ENCODE measurements around the gene FAIM2.

- TF ChIP-seq CTCF (IDR thresholded peaks at IDR 0.05) (no peak), POLR2AphosphoS5 (IDR thresholded peaks at IDR 0.05) (peak in 1 of 4 donors; percentile 68)
Measured at GRCh38 chr12:49905718-49906314, 2.1 kb upstream of the FAIM2 start.
